ENCODE data around the gene RANBP2. TPM values are rescaled to one million over a fixed set of nuclear protein-coding genes. Genes with fewer than 3 reads are reported as not detected.

RANBP2 gene
- total RNA-seq, 1 experiment from 2014 or later, result 69.5 TPM

DNA sequence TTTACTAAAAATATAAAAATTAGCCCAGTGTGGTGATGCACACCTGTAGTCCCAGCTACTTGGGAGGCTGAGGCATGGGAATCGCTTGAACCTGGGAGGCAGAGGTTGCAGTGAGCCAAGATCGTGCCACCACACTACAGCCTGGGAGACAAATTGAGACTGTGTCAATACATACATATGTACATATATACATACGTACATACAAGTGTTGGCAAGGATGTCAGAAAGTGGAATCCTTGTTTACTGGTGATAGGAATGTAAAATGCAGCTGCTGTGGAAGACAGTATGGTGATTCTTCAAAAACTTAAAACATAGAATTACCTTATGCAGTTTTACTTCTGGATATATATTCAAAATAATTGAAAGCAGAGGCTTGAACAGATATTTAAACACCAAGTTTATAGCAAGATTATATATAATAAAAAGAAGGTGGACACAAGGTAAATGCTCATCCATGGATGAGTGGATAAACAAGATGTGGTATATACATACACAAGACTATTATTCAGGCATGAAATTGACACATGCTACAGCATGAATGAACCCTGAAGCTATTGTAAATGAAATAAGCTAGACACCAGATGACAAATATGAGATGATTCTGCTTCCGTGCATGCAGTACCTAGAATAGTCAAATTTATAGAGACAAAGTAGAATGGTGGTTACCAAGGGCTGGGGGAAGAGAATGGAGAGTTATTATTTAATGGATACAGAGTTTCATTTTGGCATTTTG, 110.5 kb downstream of the RANBP2 start:
- H3K9me3 ChIP-seq (ENCODE audit: control insufficient read depth in 1 of 2, insufficient read depth in 1 of 2, low read depth in 1 of 2, low read length in 2 of 2), result no peaks in the 10 kb centered on the region
- H3K9ac ChIP-seq (ENCODE audit: low read length), result no peak overlapping the region
- TF ChIP-seq TCF7L2 (IDR thresholded peaks at IDR 0.05; ENCODE audit: borderline replicate concordance, extremely low read depth, insufficient read depth, insufficient read length) (no peak), FOSL1 (IDR thresholded peaks at IDR 0.05; ENCODE audit: low read depth) (no peak), EGR1 (IDR thresholded peaks at IDR 0.05; ENCODE audit: low read depth) (no peak), SIN3A (IDR thresholded peaks at IDR 0.05; ENCODE audit: low read depth) (no peak), POLR2A (IDR thresholded peaks at IDR 0.05; ENCODE audit: borderline replicate concordance, extremely low read depth, insufficient read depth, insufficient read length) (no peak), JUND (IDR thresholded peaks at IDR 0.05) (no peak), SP1 (IDR thresholded peaks at IDR 0.05; ENCODE audit: low read depth) (no peak), EZH2 (IDR thresholded peaks at IDR 0.05) (no peak), YY1 (IDR thresholded peaks at IDR 0.05; ENCODE audit: extremely low read depth, insufficient replicate concordance, low read depth, low read length) (no peak), EZH2phosphoT487 (IDR thresholded peaks at IDR 0.05; ENCODE audit: borderline replicate concordance) (no peak), CTCF (IDR thresholded peaks at IDR 0.05 in 2 of 3, conservative IDR thresholded peaks at IDR 0.05 in 1 of 3; ENCODE audit: borderline replicate concordance in 1 of 3, insufficient read depth in 1 of 3, low read depth in 2 of 3, low read length in 2 of 3) (no peak), CBX3 (IDR thresholded peaks at IDR 0.05; ENCODE audit: low read depth) (no peak), CEBPB (IDR thresholded peaks at IDR 0.05; ENCODE audit: low read depth) (no peak), ZNF274 (IDR thresholded peaks at IDR 0.05; ENCODE audit: low read depth, low read length) (no peak), REST (IDR thresholded peaks at IDR 0.05; ENCODE audit: low read depth) (no peak), POLR2AphosphoS5 (IDR thresholded peaks at IDR 0.05; ENCODE audit: low read depth, low read length) (no peak), RAD21 (IDR thresholded peaks at IDR 0.05; ENCODE audit: low read depth) (no peak), ELF1 (IDR thresholded peaks at IDR 0.05; ENCODE audit: borderline replicate concordance, low read depth) (no peak), SRF (IDR thresholded peaks at IDR 0.05; ENCODE audit: low read depth) (no peak)
- TF ChIP-seq, protein P1, sequence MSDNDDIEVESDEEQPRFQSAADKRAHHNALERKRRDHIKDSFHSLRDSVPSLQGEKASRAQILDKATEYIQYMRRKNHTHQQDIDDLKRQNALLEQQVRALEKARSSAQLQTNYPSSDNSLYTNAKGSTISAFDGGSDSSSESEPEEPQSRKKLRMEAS (IDR thresholded peaks at IDR 0.05), result no peak
- no peaks in the 10 kb centered on the region for H3K79me2 ChIP-seq (ENCODE audit: insufficient read depth, low read length)
- H3K4me1 ChIP-seq (ENCODE audit: control insufficient read depth in 1 of 2, insufficient read depth in 2 of 2, low read length in 2 of 2), result no peaks in the 10 kb centered on the region
- H4K20me1 ChIP-seq (ENCODE audit: insufficient read depth), result no peaks in the 10 kb centered on the region
- no TSS peak for BruUV-seq (replicated peaks)
- ChIA-PET POLR2A (no interaction called here), RAD21 (ENCODE audit: low non-redundant PET in 1 of 2, low total read pairs in 2 of 2, uncharacterized antibody in 2 of 2, unreplicated experiment in 2 of 2) (no interaction called here), CTCF (no interaction called here)
- no peak overlapping the region for H2AFZ ChIP-seq (ENCODE audit: low read depth, low read length, poor library complexity, severe bottlenecking)
- H3K27ac ChIP-seq (ENCODE audit: low read depth, low read length), result no peak overlapping the region
- H3K4me3 ChIP-seq (replicated peaks in 1 of 2; ENCODE audit: low read depth in 1 of 2, low read length in 2 of 2), result no peak overlapping the region
- DNase-seq (ENCODE audit: low read depth, low spot score), result no peak
- ATAC-seq, result no peak
- H3K9me2 ChIP-seq (ENCODE audit: insufficient read depth), result no peaks in the 10 kb centered on the region
- no peaks in the 10 kb centered on the region for H3K27me3 ChIP-seq (ENCODE audit: insufficient read depth, low read length)
- intact Hi-C loops (cut with micrococcal nuclease), result no loop called here
- 0 out of 4 replicates have a peak, but pooled peaks cover 0 to 3% of the 10 kb centered on the region in 2 experiments for H3K36me3 ChIP-seq (ENCODE audit: control insufficient read depth in 1 of 2, insufficient read depth in 2 of 2, low read length in 2 of 2)
- H3K4me2 ChIP-seq (ENCODE audit: low read length), result no peak overlapping the region
